DMS79 (cell line): ENCODE results near the gene GCA.

Experiments used
- DNase-seq: peaks from one replicate; lab custom pipeline; 2025; lab: John Stamatoyannopoulos, UW

GCA gene

DNA sequence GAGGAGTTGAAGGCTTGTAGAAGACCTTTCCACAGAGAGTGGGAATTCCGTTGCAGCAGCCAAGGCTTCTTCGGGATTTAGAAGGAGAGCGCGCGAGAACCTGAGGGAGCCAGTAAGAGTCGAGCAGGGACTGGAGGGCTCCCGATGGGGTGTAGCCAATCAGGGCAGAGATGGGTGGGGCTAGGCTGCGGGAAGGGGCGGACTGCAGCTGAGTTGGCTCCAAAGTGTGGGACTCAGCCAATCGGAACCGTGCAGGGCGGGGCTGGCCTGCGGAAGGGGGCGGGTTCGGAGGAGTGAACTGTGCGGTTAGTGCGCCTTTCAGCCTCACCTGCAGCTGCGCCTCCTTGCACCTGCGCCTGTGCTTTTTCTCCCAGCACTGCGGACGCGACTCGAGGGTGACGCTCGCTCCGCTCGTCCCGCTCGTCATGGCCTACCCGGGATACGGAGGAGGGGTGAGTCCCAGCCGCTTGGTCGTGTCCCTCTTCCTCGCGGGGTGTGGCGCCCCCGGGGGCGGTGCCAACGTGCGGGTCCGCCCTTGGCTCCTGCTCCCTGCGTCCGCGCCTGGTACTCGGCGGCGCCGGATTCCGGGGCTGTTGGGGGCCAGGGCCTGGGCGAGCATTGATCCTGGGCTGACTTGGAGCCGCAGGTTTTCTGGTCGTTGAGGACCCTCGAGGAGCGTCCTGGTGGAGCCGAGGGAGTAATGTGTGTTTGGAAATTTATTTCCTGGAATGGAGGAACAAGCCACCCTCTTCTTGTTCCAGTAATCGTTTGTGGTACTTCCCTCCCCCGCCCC is at the start of gene GCA:
GCA (plus strand) TSS at position 309 of the 793 bp plus-strand sequence; CDS start at position 426, 117 bp downstream.
- DNase-seq: peak; percentile 93

GRCh38 chr2:162295009-162295408 is 48.9 kb upstream of the GCA start:
- no peak for DNase-seq

GRCh38 chr2:162297925-162298552 is 45.9 kb upstream of the GCA start:
- peak; percentile 8 for DNase-seq

GRCh38 chr2:162298669-162299335 is 45.1 kb upstream of the GCA start:
- DNase-seq: no peak

DNA sequence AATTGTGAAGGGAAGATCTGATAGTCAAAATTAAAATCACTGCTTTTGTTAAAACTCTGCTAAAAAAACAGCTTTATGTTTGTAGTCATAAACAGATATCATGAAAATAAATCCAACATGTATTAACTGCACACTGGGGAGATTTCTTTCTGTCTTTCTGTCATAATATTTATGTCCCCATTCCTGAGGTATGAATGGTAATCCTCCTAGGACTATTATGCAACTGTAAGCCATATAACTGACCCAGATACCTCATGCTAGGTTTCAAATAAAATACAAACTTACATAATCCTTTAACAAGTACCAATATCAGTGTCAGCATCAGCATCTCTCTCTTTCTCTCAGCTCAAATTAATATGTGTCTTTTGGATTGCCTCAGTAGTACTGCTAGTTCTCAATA is 43.7 kb upstream of the GCA start:
- DNase-seq: no peak

DNA sequence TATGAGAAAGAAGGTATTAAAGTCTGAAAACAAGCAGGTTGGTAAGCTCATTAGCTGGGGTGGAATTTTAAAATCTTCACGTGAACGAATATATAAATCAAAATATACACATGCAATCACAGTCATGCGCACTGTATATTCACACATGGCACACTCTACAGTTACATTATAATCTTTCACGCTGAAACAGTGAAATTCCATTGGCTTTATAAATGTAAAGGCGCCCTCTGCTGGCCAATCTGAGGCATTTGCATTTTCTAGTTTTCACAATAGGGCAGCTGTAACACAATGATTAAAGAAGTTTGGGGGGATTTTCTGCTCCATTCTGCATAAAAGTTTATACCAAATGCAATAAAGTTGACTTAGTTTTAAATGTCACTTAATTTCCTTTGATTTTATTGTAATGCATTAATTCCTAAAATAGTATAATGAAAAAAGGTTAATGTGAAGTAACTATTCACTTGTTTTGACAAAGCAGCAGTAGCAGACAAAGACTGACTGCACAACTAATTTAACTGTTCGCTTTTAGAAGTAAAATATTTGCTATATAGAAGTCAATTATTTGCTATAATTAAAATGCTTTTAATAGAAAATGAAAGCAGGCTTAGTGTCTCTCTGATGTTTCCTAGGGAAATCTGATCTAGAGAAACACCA is 42.7 kb upstream of the GCA start:
- no peak for DNase-seq

DNA sequence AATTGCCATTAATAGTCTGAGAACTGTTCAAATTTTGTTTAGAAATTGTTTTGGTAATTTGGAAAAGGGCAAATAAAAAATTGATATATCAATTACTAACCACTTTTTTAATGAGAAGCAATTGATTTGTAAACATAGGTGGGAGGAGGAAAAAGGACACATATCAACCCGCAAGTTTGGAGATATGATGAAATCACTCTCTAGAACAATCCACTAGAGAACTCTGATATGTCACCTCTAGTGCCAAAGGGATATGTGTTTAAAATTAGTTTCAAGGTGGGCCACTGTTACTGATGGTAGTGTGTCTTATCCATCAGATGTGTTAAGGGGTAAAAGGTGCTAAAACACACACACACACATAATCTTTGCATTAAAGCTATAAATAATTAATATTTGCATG is 42.1 kb upstream of the GCA start:
- DNase-seq: no peak

- DNase-seq: no peak
Measured at GRCh38 chr2:162305901-162306300, 38.0 kb upstream of the GCA start.

- DNase-seq: no peak
Measured at GRCh38 chr2:162308747-162309503, 35.0 kb upstream of the GCA start.

DNA sequence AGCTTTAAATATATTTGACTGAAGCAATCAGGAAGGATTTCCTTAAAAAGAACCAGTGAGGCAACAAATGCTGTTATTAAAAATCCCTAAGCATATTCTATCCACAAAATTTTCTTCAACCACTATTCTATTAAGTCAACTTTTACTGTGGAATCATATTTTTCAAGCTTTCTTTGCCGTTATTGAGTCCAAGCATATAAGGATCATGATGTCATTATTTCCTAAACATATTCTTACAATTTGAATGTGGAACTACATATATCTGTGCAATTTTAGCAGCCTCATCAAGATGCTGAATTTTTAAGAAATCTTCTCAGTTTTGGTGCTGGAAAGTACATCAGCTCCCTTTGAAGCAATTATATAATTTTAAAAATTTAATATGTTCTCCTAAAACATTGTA is 31.1 kb upstream of the GCA start:
- no peak for DNase-seq

- no peak for DNase-seq
Measured at GRCh38 chr2:162315938-162316337, 28.0 kb upstream of the GCA start.

GRCh38 chr2:162316590-162316989 is 27.3 kb upstream of the GCA start:
- DNase-seq: no peak

DNA sequence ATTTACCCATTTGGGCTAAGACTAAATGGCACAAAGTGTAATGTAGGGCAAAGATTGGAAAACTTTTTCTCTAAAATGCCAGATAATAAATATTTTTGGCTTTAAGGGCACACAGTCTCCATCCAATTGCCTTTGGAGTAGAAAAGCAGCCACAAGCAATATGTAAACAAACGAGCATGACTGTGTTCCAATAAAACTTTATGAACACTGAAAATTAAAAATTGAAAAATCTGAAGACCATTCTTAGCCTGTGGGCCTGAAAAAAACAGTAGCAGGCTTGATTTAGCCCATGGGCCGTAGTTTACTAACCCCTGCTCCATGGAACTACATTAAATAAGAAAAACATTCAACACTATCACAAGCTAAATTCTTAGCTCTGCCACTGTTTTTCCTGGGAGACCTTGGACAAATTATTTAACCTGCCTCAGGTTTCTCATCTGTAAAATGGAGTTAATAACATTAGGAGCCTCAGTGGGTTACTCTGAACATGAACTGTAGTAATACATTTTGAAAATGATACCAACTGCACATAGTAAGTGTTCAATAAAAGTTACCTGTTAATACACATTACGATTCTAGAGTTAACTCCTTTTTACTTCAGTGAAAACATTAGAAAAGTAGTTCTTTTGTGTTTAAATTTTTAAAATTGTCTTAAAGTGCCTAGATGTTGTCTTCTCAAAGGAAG is 26.7 kb upstream of the GCA start:
- no peak for DNase-seq

- no peak for DNase-seq
Measured at GRCh38 chr2:162317861-162318327, 26.0 kb upstream of the GCA start.

DNA sequence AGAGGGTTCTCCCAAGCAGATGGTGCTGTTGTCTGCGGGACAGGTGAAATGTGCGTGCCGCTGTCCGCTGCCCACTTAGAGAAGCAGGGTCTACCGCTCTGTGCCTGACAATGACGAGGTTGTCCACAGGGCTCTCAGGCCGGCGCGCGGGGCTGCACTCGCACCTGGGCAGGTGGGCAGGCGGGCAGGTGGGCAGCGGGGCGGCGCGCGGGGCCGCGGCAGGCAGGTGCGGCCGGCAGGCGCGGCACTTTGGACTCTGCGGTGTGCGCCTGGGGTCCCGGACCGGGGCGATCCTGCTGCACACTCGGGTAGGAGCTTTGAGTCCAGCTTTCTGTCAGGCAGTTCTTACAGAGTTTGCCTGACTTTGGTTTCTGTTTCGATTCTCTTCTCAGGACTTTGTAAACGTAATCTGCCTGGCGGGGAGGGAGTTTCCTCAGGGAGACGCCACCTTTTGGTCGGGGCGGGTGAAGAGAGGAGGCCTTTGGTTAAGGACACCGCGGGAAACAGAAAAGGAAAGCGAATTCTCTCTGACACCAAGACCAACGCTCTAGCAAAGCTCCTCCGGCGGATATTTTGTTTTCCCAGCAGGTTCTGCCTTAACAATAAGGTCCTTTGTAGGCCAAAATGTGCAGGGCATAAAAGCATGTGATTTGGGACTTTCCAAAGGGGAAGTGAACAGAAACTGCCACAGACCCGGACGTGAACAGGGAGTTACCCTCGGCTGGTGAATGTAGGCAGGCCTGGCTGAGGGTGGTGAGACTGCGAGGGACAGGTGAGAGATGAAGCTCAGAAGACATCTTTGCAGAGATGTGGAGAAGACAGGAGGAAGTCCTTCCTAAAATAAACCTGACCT is 25.4 kb upstream of the GCA start, which contains the start of gene IFIH1:
IFIH1 (minus strand) TSS at position 357 of the 853 bp plus-strand sequence. CDS start 377 bp downstream, outside the sequence.
- peak; percentile 71 for DNase-seq

DNA sequence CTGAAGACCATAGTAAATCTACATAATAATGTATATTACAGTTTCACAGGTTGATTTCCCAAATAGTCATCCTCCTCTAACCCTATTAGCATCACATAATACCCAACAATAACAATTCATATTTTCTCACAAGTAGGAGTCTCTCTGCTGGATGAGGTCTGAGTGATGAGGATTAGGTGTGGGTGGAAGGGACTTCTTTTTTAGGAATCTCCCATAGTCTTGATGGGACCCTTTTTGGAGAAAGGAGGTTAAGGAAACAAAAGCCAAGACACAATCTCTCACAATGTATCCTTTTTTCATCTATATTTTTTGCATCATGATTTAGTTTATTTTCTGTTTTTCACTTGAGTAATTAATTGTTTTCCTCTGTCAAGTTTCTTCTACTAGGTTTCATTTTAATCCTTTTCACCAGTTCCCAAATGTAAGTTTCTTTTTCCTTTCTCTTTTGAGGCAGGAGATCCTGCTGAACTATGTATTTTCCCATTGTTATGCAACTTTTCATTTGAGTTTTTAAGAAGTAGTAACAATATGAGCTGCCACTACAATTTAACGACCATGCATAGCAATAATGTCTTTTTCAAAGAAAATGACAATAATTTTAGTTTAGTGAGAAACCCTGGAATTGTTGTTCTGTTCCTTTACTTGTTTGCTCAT is 22.9 kb upstream of the GCA start:
- DNase-seq: no peak

DNA sequence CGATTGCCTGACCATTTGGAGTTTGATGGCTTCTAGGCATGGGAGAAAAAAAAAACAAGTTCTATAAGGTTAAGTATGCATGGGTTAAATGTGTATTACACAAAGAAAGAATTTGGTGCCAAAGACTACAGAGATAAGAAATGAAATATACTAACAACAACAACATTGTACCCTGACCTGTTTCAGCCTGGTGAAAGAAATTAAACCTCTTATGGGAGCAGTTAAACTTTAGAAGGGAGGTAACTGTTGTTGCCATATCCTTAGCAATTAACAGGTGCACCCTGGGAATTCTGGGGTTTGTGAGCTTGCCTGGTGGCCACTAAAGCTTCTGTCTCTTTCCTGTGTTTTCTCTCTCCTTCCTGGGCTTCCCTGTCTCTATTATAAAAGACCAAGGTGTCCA is 19.0 kb upstream of the GCA start:
- no peak for DNase-seq

GRCh38 chr2:162327134-162327769 is 16.7 kb upstream of the GCA start:
- DNase-seq: no peak

DNA sequence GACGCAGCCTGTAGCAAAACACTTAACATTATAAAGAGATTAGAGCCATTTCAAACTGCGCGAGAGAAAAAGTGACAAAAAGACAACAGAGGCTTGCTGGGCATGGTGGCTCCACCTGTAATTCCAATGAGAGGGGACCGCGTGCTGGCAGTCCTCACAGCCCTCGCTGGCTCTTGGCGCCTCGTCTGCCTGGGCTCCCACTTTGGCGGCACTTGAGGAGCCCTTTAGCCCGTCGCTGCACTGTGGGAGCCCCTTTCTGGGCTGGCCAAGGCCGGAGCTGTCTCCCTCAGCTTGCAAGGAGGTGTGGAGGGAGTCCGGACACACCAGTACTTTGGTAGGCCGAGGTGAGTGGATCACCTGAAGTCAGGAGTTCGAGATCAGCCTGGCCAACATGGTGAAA is 16.1 kb upstream of the GCA start:
- no peak for DNase-seq
